Fibroblast of pulmonary artery (primary cell): ENCODE measurements around the gene TMEM26.

ENCODE experiments used
- DNase-seq: peaks from one replicate; pipeline ENCODE4 v3.0.0-alpha.2; 2010; ENCODE audit warnings: low read depth
- H3K4me3 ChIP-seq: replicated peaks from 2 replicates; pipeline ENCODE4 v1.5.1; 2011; ENCODE audit warnings: low read depth, mild to moderate bottlenecking, control low read depth, low read length, moderate library complexity
- TF ChIP-seq, protein P1 (sequence below): IDR thresholded peaks from 2 replicates; pipeline ENCODE4 v1.5.1; 2011; ENCODE audit warnings: mild to moderate bottlenecking, control low read depth, low read length, inconsistent platforms; ENCODE audit errors: missing control alignments

TMEM26 gene

GRCh38 chr10:61448841-61449600 is 4.2 kb downstream of the TMEM26 start:
- DNase-seq: no peak
- TF ChIP-seq, protein P1, sequence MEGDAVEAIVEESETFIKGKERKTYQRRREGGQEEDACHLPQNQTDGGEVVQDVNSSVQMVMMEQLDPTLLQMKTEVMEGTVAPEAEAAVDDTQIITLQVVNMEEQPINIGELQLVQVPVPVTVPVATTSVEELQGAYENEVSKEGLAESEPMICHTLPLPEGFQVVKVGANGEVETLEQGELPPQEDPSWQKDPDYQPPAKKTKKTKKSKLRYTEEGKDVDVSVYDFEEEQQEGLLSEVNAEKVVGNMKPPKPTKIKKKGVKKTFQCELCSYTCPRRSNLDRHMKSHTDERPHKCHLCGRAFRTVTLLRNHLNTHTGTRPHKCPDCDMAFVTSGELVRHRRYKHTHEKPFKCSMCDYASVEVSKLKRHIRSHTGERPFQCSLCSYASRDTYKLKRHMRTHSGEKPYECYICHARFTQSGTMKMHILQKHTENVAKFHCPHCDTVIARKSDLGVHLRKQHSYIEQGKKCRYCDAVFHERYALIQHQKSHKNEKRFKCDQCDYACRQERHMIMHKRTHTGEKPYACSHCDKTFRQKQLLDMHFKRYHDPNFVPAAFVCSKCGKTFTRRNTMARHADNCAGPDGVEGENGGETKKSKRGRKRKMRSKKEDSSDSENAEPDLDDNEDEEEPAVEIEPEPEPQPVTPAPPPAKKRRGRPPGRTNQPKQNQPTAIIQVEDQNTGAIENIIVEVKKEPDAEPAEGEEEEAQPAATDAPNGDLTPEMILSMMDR: no peak
- no peak overlapping the region for H3K4me3 ChIP-seq

DNA sequence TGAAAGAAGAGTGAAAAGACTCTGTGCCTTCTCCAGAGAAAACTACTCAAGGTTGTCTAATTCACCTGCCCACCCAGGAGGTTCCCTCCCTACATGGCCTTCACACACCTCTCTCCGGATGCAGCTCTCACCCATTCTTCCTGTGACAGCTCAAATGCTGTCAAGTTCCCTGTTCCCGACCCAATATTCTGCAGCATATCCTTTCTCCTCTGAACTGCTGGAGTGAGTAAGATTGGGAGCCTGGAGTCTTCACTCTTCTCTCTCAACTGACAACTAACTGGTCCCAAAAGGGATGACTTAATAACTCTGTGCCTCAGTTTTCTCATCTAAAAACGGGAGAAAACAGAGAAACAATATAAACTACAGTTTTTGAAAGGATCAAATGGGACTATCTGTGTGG is 5.1 kb downstream of the TMEM26 start:
- no peak for DNase-seq
- TF ChIP-seq, protein P1: no peak
- no peak overlapping the region for H3K4me3 ChIP-seq

- DNase-seq: no peak
- TF ChIP-seq, protein P1: no peak
Measured at GRCh38 chr10:61439058-61439609, 14.0 kb downstream of the TMEM26 start.

GRCh38 chr10:61438141-61438988 is 14.8 kb downstream of the TMEM26 start:
- TF ChIP-seq, protein P1: no peak
- peak; percentile 22 for DNase-seq
- H3K4me3 ChIP-seq: no peak overlapping the region

More at GRCh38 chr10:61439058-61439609, 14.0 kb downstream of the TMEM26 start:
- no peak overlapping the region for H3K4me3 ChIP-seq

DNA sequence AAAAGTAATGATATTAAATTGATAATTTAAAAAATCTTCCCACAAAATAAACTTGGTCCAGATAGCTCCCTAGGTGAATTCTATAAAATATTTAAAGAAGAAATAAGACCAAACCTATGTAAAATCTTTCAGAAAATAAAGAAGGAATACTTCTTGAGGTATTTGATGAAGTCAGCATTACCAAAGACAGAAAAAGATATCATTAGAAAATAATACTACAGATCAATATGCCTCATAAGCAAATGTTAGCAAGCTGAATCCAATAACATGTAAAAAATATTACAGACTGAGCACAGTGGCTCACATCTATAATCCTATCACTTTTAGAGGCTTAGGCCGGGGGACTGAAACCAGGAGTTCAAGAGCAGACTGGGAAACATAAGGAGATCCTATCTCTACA is 30.0 kb downstream of the TMEM26 start:
- no peak for DNase-seq
- no peak overlapping the region for H3K4me3 ChIP-seq
- TF ChIP-seq, protein P1: no peak

GRCh38 chr10:61417661-61418060 is 35.5 kb downstream of the TMEM26 start:
- TF ChIP-seq, protein P1: no peak
- H3K4me3 ChIP-seq: no peak overlapping the region
- no peak for DNase-seq
